ENCODE measurements around the gene C1GALT1.

The C1GALT1 gene

DNA sequence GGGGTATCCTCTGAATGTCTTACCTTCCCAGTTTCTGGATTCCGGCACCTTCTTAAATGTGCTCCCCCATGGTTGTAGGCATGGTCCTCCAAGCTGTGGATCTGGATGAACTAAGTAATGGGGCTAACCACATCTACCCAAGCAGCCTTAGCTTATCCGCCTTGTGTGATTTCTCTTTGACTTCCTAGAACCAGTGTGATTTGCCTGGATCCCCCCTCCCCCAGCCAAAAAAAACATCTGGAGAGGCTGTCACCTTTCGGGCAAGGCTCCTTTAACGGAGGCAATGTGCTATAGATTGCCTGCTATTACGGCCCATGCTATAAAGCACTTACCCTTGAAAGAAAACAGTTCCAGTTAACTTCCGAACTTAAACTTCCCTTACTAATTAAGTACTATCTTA is 33.9 kb downstream of the C1GALT1 start:
- no peaks in the 10 kb centered on the region for H3K27me3 ChIP-seq (ENCODE audit: insufficient read depth, low read length)
- TF ChIP-seq EZH2 (IDR thresholded peaks at IDR 0.05; ENCODE audit: borderline replicate concordance, low read length): no peak
- TF ChIP-seq, protein P1, sequence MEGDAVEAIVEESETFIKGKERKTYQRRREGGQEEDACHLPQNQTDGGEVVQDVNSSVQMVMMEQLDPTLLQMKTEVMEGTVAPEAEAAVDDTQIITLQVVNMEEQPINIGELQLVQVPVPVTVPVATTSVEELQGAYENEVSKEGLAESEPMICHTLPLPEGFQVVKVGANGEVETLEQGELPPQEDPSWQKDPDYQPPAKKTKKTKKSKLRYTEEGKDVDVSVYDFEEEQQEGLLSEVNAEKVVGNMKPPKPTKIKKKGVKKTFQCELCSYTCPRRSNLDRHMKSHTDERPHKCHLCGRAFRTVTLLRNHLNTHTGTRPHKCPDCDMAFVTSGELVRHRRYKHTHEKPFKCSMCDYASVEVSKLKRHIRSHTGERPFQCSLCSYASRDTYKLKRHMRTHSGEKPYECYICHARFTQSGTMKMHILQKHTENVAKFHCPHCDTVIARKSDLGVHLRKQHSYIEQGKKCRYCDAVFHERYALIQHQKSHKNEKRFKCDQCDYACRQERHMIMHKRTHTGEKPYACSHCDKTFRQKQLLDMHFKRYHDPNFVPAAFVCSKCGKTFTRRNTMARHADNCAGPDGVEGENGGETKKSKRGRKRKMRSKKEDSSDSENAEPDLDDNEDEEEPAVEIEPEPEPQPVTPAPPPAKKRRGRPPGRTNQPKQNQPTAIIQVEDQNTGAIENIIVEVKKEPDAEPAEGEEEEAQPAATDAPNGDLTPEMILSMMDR (IDR thresholded peaks at IDR 0.05; ENCODE audit: low read length): no peak
- no peak overlapping the region for H2AFZ ChIP-seq (ENCODE audit: low read length)
- H3K4me2 ChIP-seq (ENCODE audit: low read length): no peak overlapping the region
- no peaks in the 10 kb centered on the region for H3K9me2 ChIP-seq (ENCODE audit: low read depth, low read length)
- H4K20me1 ChIP-seq (ENCODE audit: insufficient read depth, low read length): no peaks in the 10 kb centered on the region
- peaks cover 69% of the 10 kb centered on the region for H3K36me3 ChIP-seq (ENCODE audit: insufficient read depth, low read length)
- no peaks in the 10 kb centered on the region for H3K4me1 ChIP-seq (ENCODE audit: insufficient read depth, low read length, severe bottlenecking)
- peaks cover 38% of the 10 kb centered on the region for H3K79me2 ChIP-seq (ENCODE audit: insufficient read depth, low read length)
- no peak overlapping the region for H3K4me3 ChIP-seq (ENCODE audit: low read depth, low read length, poor library complexity, severe bottlenecking)
- no peaks in the 10 kb centered on the region for H3F3A ChIP-seq (ENCODE audit: insufficient read depth, low read length)
- no peak overlapping the region for H3K27ac ChIP-seq (ENCODE audit: low read depth, low read length, poor library complexity, severe bottlenecking)
- H3K9ac ChIP-seq (ENCODE audit: low read length): no peak overlapping the region
- no peaks in the 10 kb centered on the region for H3K9me3 ChIP-seq (ENCODE audit: low read length)

DNA sequence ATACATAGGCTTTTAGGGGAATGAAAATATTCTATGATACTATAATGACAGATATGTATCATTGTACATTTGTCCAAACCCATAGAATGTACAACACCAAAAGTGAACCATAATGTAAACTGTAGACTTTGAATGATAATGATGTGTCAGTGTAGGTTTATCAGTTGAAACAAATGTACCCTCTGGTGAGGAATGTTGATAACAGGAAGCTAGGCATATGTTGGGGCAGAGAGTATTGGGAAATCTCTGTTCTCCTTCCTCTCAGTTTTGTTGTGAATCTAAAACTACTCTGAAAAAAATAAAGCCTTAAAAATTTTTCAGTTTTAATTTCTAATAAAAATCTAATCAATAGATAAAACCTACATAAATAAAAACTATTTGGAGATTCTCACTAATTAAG is 36.9 kb downstream of the C1GALT1 start:
- Histone ChIP-seq H3K4me3 (ENCODE audit: low read depth, low read length, poor library complexity, severe bottlenecking) (no peak overlapping the region), H3K4me1 (ENCODE audit: insufficient read depth, low read length, severe bottlenecking) (no peaks in the 10 kb centered on the region), H3K36me3 (ENCODE audit: insufficient read depth, low read length) (peaks cover 84% of the 10 kb centered on the region), H2AFZ (ENCODE audit: low read length) (no peak overlapping the region), H3K27me3 (ENCODE audit: insufficient read depth, low read length) (no peaks in the 10 kb centered on the region), H3K9me2 (ENCODE audit: low read depth, low read length) (no peaks in the 10 kb centered on the region), H3K27ac (ENCODE audit: low read depth, low read length, poor library complexity, severe bottlenecking) (no peak overlapping the region), H3K4me2 (ENCODE audit: low read length) (no peak overlapping the region), H3F3A (ENCODE audit: insufficient read depth, low read length) (no peaks in the 10 kb centered on the region), H3K79me2 (ENCODE audit: insufficient read depth, low read length) (peaks cover 42% of the 10 kb centered on the region), H3K9ac (ENCODE audit: low read length) (no peak overlapping the region), H3K9me3 (ENCODE audit: low read length) (no peaks in the 10 kb centered on the region), H4K20me1 (ENCODE audit: insufficient read depth, low read length) (no peaks in the 10 kb centered on the region)
- TF ChIP-seq, protein P1 (IDR thresholded peaks at IDR 0.05; ENCODE audit: low read length): no peak
- no peak for TF ChIP-seq EZH2 (IDR thresholded peaks at IDR 0.05; ENCODE audit: borderline replicate concordance, low read length)

DNA sequence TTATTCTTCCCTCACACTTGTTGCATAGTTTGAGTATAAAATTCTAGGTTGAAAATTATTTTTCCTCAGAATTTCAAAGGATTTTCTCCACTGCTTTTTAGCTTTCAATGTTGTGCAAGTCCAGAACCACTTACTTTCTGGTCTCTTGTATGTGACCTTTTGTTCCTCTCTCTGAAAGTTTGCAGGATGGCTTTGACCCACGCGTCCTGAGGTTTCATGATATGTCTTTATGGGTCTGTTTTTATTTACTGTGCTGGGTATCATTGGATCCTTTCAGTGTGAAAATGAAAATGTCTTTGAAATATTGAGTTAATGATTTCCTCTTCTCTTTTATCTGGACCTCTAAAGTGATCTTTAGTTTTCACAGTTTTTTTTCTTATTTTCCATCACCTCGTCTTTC is 38.5 kb downstream of the C1GALT1 start:
- H2AFZ ChIP-seq (ENCODE audit: low read length): no peak overlapping the region

More for the DNA sequence above, 38.5 kb downstream of the C1GALT1 start:
- no peaks in the 10 kb centered on the region for H3K27me3 ChIP-seq (ENCODE audit: insufficient read depth, low read length)
- no peak overlapping the region for H3K4me2 ChIP-seq (ENCODE audit: low read length)
- peaks cover 7% of the 10 kb centered on the region; the same call in 1 of the 2 replicates for H3K9me3 ChIP-seq (ENCODE audit: low read length)
- H3K4me1 ChIP-seq (ENCODE audit: insufficient read depth, low read length, severe bottlenecking): no peaks in the 10 kb centered on the region
- no peaks in the 10 kb centered on the region for H3K9me2 ChIP-seq (ENCODE audit: low read depth, low read length)
- H3K4me3 ChIP-seq (ENCODE audit: low read depth, low read length, poor library complexity, severe bottlenecking): no peak overlapping the region
- no peaks in the 10 kb centered on the region for H4K20me1 ChIP-seq (ENCODE audit: insufficient read depth, low read length)
- TF ChIP-seq, protein P1 (IDR thresholded peaks at IDR 0.05; ENCODE audit: low read length): no peak
- no peak for TF ChIP-seq EZH2 (IDR thresholded peaks at IDR 0.05; ENCODE audit: borderline replicate concordance, low read length)
- H3F3A ChIP-seq (ENCODE audit: insufficient read depth, low read length): no peaks in the 10 kb centered on the region
- peaks cover 83% of the 10 kb centered on the region for H3K36me3 ChIP-seq (ENCODE audit: insufficient read depth, low read length)
- peaks cover 55% of the 10 kb centered on the region for H3K79me2 ChIP-seq (ENCODE audit: insufficient read depth, low read length)
- H3K27ac ChIP-seq (ENCODE audit: low read depth, low read length, poor library complexity, severe bottlenecking): no peak overlapping the region
- no peak overlapping the region for H3K9ac ChIP-seq (ENCODE audit: low read length)

Data from OCI-LY1 (cell line).